GM23248 (cell line): Measurements from ENCODE around the gene NEMP2. TPM values are rescaled to one million over a fixed set of nuclear protein-coding genes. Genes with fewer than 3 reads are reported as not detected.
"Not testable (repeated sequence)": the region's sequence is repeated elsewhere in the genome, so short reads cannot be mapped to it uniquely, and the experiment has no call there.

Source experiments
- DNase-seq: peaks from one replicate; pipeline ENCODE4 v3.0.0-alpha.2; 2015
- H2AFZ ChIP-seq: fragments of 200-600 bp; sonication (generic); 2 replicates; pipeline ENCODE4 v1.6.1; 2016; ENCODE audit warnings: antibody characterized with exemption
- H3F3A ChIP-seq: fragments of 200-600 bp; sonication (generic); 2 replicates; pipeline ENCODE4 v1.6.1; 2016; ENCODE audit warnings: mild to moderate bottlenecking, antibody characterized with exemption, mixed run types; ENCODE audit not compliant: insufficient read depth
- H3K27ac ChIP-seq: fragments of 200-600 bp; sonication (generic); 2 replicates; pipeline ENCODE4 v1.5.1; 2016; ENCODE audit warnings: mild to moderate bottlenecking
- H3K27me3 ChIP-seq: fragments of 200-600 bp; sonication (generic); replicated peaks from 2 replicates; pipeline ENCODE4 v1.6.1; 2016; ENCODE audit warnings: mild to moderate bottlenecking; ENCODE audit not compliant: insufficient read depth
- H3K36me3 ChIP-seq: fragments of 200-600 bp; sonication (generic); 2 replicates; pipeline ENCODE4 v1.6.1; 2016; ENCODE audit warnings: low read depth, mild to moderate bottlenecking
- H3K4me1 ChIP-seq: fragments of 200-600 bp; sonication (generic); 2 replicates; pipeline ENCODE4 v1.6.1; 2016; ENCODE audit warnings: mild to moderate bottlenecking; ENCODE audit not compliant: insufficient read depth
- H3K4me2 ChIP-seq: fragments of 200-600 bp; sonication (generic); one replicate; pipeline ENCODE4 v1.6.1; 2016; ENCODE audit warnings: mild to moderate bottlenecking; ENCODE audit not compliant: unreplicated experiment
- H3K4me3 ChIP-seq: fragments of 200-600 bp; sonication (generic); 2 replicates; pipeline ENCODE4 v1.5.1; 2016; ENCODE audit warnings: mild to moderate bottlenecking
- H3K79me2 ChIP-seq: fragments of 200-600 bp; sonication (generic); 2 replicates; pipeline ENCODE4 v1.6.1; 2016; ENCODE audit warnings: mild to moderate bottlenecking; ENCODE audit not compliant: insufficient read depth
- H3K9ac ChIP-seq: fragments of 200-600 bp; sonication (generic); 2 replicates; pipeline ENCODE4 v1.6.1; 2016; ENCODE audit warnings: mild to moderate bottlenecking
- H3K9me2 ChIP-seq: fragments of 200-600 bp; sonication (generic); 2 replicates; pipeline ENCODE4 v1.6.1; 2016; ENCODE audit warnings: mixed run types, mild to moderate bottlenecking, moderate library complexity; ENCODE audit not compliant: insufficient read depth
- H3K9me3 ChIP-seq: fragments of 200-600 bp; sonication (generic); one replicate; pipeline ENCODE4 v1.6.1; 2017; ENCODE audit warnings: low read depth
- H4K20me1 ChIP-seq: fragments of 200-600 bp; sonication (generic); 2 replicates; pipeline ENCODE4 v1.6.0; 2016; ENCODE audit not compliant: insufficient read depth
- EZH2 ChIP-seq: fragments of 200-600 bp; sonication (generic); IDR thresholded peaks from 2 replicates; pipeline ENCODE4 v1.6.1; 2018; ENCODE audit warnings: antibody characterized with exemption, mild to moderate bottlenecking; ENCODE audit not compliant: insufficient read depth, poor library complexity, severe bottlenecking
- EZH2phosphoT487 ChIP-seq: fragments of 200-600 bp; sonication (generic); IDR thresholded peaks from 2 replicates; pipeline ENCODE4 v1.6.1; 2018; ENCODE audit warnings: antibody characterized with exemption, moderate library complexity, mild to moderate bottlenecking, low read depth; ENCODE audit not compliant: insufficient read depth
- WGBS, 2 experiments: methylation state at CpG; one replicate each; pipeline ENCODE4 v1.1.6; 2015 to 2017; ENCODE audit warnings: low lambda C conversion rate in 2 of 2, low coverage in 1 of 2; ENCODE audit errors: missing lambda C conversion rate in 2 of 2; 5-methylcytosine and 5-hydroxymethylcytosine counted together
- in situ Hi-C: fragments of 300-500 bp; cut with MboI; formaldehyde crosslinking; loops from 2 replicates; pipeline ENCODE4 v1.15.0; 2020
- polyA plus RNA-seq: library from polyadenylated mRNA; unstranded; fragments of >200 nt; fragmentation: Nextera tagmentation; extraction: Ambion mirVana; gene quantifications from 2 replicates; pipeline ENCODE4 v1.2.1, GENCODE V29; 2016
- total RNA-seq: library from RNA; depleted of rRNA; stranded (reverse); fragments of >200 nt; shearing (Covaris generic); gene quantifications from 2 replicates; pipeline ENCODE4 v1.2.3, GENCODE V29; 2014

The NEMP2 gene
- total and polyA plus RNA-seq, 2 experiments from 2014 or later = 2.7 to 3.8 TPM

- Histone ChIP-seq H3K9me2 (no peaks in the 10 kb centered on the region), H3K4me1 (peaks cover 4% of the 10 kb centered on the region; the same call in 1 of the 2 replicates), H3F3A (no peaks in the 10 kb centered on the region), H3K27me3 (no peaks in the 10 kb centered on the region), H3K4me3 (no peak overlapping the region), H3K4me2 (no peak overlapping the region), H3K27ac (no peak overlapping the region), H3K79me2 (no peaks in the 10 kb centered on the region), H4K20me1 (no peaks in the 10 kb centered on the region), H2AFZ (no peak overlapping the region), H3K9ac (no peak overlapping the region), H3K36me3 (no peaks in the 10 kb centered on the region), H3K9me3 (no peaks in the 10 kb centered on the region)
- WGBS, 2 experiments = 93 to 94% methylated on average over 2 of the region's 2 CpGs
- no peak for DNase-seq
- in situ Hi-C loops = no loop called here
- TF ChIP-seq EZH2 (no peak), EZH2phosphoT487 (no peak)
Observed at GRCh38 chr2:190513877-190514276, 20.6 kb downstream of the NEMP2 start.

DNA sequence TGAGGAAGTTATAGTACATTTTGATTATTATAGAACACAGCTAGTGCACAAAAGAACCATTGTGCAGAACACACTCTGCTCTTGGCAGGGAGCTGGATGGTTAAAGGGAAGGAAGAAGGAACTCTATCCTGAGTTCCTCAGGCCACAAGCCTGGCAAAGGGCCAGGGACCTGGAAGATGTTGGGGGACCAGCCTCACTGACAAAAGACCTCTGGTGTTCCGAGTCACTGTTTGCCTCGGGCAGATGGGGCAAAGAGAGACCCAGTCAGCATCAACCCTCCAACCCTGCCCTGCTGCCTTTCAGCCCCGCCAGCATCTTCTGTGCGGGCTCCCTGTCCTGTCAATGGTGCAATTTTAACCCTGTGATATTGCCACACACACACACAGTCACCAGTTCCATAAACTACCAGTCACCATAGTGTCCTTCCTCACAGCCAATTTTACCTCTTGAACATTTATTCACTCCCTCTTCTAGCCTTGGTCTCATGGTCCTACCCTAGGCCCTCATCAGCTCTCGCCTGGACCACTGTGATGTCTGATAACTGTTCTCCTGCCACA is 21.9 kb downstream of the NEMP2 start:
- Histone ChIP-seq H3K4me3 (no peak overlapping the region), H4K20me1 (no peaks in the 10 kb centered on the region), H3K79me2 (no peaks in the 10 kb centered on the region), H3K4me2 (no peak overlapping the region), H3K9me2 (no peaks in the 10 kb centered on the region), H3F3A (no peaks in the 10 kb centered on the region), H3K9ac (no peak overlapping the region), H2AFZ (no peak overlapping the region), H3K36me3 (no peaks in the 10 kb centered on the region), H3K9me3 (no peaks in the 10 kb centered on the region), H3K27me3 (no peaks in the 10 kb centered on the region), H3K4me1 (peaks cover 4% of the 10 kb centered on the region; the same call in 1 of the 2 replicates), H3K27ac (no peak overlapping the region)
- TF ChIP-seq EZH2phosphoT487 (no peak), EZH2 (no peak)
- no peak for DNase-seq
- in situ Hi-C loops = no loop called here
- 95 to 98% methylated on average over 5 of the region's 5 CpGs for WGBS, 2 experiments

DNA sequence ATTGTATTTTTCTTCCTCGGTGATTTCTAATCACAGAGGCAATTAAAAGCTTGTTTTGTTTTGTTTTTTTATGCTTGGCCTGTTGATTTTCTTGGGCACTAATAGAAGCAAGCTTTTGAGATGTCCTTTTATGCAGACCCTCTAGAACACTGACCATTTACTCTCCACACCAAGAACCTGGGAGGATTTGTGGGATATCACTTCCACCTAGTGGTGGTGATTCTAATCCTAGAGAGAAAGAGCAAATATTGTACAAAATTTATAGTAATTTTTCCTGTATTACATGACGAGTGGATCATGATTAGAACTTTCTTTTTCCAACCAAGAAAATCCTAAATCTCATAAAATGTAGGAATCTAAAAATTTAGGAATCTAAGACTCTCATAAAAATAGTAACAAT is 23.4 kb downstream of the NEMP2 start:
- in situ Hi-C loops = no loop called here
- peaks cover 4% of the 10 kb centered on the region; the same call in 1 of the 2 replicates for H3K4me1 ChIP-seq
- TF ChIP-seq EZH2phosphoT487 (no peak), EZH2 (no peak)

DNA sequence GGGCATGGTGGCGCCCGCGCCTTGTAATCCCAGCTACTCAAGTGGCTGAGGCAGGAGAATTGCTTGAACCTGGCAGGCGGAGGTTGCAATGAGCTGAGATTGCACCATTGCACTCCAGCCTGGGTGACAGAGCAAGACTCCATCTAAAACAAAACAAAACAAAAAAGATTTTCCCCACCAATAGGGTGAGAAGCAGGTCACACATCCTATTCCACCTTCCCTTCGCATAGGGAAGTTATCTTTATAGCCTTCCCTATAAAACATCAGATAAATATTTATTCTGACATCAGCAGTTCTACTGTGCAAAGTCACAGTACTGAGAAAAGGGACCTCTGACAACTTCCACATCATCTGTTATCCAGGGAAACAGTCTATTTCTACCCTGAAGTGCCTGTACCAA is 24.6 kb downstream of the NEMP2 start:
- not testable (repeated sequence) for H4K20me1 ChIP-seq, H3K79me2 ChIP-seq, H3K4me3 ChIP-seq, H3K27me3 ChIP-seq, DNase-seq, H3K27ac ChIP-seq, H2AFZ ChIP-seq, H3K9ac ChIP-seq, H3K4me2 ChIP-seq, H3K4me1 ChIP-seq, H3K9me3 ChIP-seq, H3K9me2 ChIP-seq, H3F3A ChIP-seq, H3K36me3 ChIP-seq
- 89 to 93% methylated on average over 5 of the region's 5 CpGs for whole genome bisulfite sequencing, 2 experiments
- in situ Hi-C loops = loop anchor here (10.0 kb wide), 1 partner anchor 425 kb away; no protein-coding TSS in a partner anchor

More for the DNA sequence above, 23.4 kb downstream of the NEMP2 start:
- no peak overlapping the region for H3K4me3 ChIP-seq
- H2AFZ ChIP-seq = no peak overlapping the region
- DNase-seq = peak; percentile 55
- H3K36me3 ChIP-seq = no peaks in the 10 kb centered on the region
- H3K27ac ChIP-seq = no peak overlapping the region
- H3F3A ChIP-seq = no peaks in the 10 kb centered on the region
- no peaks in the 10 kb centered on the region for H4K20me1 ChIP-seq
- WGBS, 2 experiments = 62 to 63% methylated on average over 2 of the region's 2 CpGs
- no peaks in the 10 kb centered on the region for H3K27me3 ChIP-seq
- H3K9me2 ChIP-seq = no peaks in the 10 kb centered on the region
- no peaks in the 10 kb centered on the region for H3K9me3 ChIP-seq
- H3K9ac ChIP-seq = no peak overlapping the region
- no peak overlapping the region for H3K4me2 ChIP-seq
- H3K79me2 ChIP-seq = no peaks in the 10 kb centered on the region

DNA sequence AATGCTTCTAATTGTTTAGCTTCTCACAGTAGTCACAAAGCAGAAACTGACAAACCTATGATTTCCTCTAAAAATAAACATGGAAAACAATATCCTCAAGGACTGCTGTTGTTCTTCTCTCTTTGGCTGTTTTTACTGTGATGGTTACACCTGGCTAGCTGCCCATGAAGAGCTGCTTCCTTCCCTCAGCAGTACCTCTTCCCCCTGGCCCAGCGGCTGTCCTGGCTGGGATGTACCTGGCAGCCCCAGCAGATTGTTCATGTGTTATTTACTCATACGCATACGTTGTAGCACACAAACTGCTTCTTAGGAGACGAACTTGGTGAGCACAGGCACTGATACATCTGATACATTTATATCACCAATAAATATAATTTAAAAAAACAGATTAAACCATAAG is 27.4 kb downstream of the NEMP2 start:
- Histone ChIP-seq H2AFZ (no peak overlapping the region), H4K20me1 (no peaks in the 10 kb centered on the region), H3K27me3 (no peaks in the 10 kb centered on the region), H3K9ac (no peak overlapping the region), H3K4me1 (no peaks in the 10 kb centered on the region), H3K27ac (no peak overlapping the region), H3K4me2 (no peak overlapping the region), H3K9me3 (no peaks in the 10 kb centered on the region), H3F3A (no peaks in the 10 kb centered on the region), H3K36me3 (no peaks in the 10 kb centered on the region), H3K4me3 (no peak overlapping the region), H3K9me2 (no peaks in the 10 kb centered on the region), H3K79me2 (no peaks in the 10 kb centered on the region)
- TF ChIP-seq EZH2phosphoT487 (no peak), EZH2 (no peak)
- in situ Hi-C loops = loop anchor here (10.0 kb wide), 1 partner anchor 422 kb away; no protein-coding TSS in a partner anchor
- WGBS, 2 experiments = 87 to 92% methylated on average over 4 of the region's 4 CpGs
- no peak for DNase-seq
